Right ventricle myocardium superior (tissue), 1 donor: ENCODE results near the gene CTIF. TPM values are rescaled to one million over a fixed set of nuclear protein-coding genes. Genes with fewer than 3 reads are reported as not detected.
A peak's percentile ranks its signal among the peaks of the same experiment; 100 is the strongest.

Source experiments
- ATAC-seq: fragments of 200-7000 bp; cut with Tn5 transposase; one replicate; pipeline ENCODE4 v1.9.1; 2020; ENCODE audit warnings: mild to moderate bottlenecking; ENCODE audit not compliant: poor library complexity
- DNase-seq: peaks from one replicate; pipeline ENCODE4 v3.0.0-alpha.2; 2020
- intact Hi-C: fragments of 100-400 bp; cut with DNase I; formaldehyde crosslinking; loops from one replicate; pipeline ENCODE4 v1.11.2; 2022
- total RNA-seq: library from RNA; stranded (reverse); fragmentation: NEBNext Ultra II Directional; extraction: Animal tissue kit (Norgen Biotek cat#: 25700); gene quantifications from one replicate; pipeline ENCODE4 v1.2.1, GENCODE V29; 2021
- donor health status: DM: no; HTN: yes; CAD: no; lungs with severe emphysema.

Gene CTIF
- total RNA-seq, 1 donor from 2014 or later: 54.5 TPM

- DNase-seq (no peak), ATAC-seq (no peak)
- intact Hi-C loops: loop anchor here (2.0 to 10.0 kb wide), 5 partner anchors 109 to 771 kb away; no protein-coding TSS in a partner anchor
These were observed 137.1 kb downstream of the CTIF start for GRCh38 chr18:48675912-48676311.

- no peak for ATAC-seq
- intact Hi-C loops: loop anchor here (5.0 to 10.0 kb wide), 4 partner anchors 108 to 568 kb away; no protein-coding TSS in a partner anchor
- DNase-seq: no peak
These were observed 137.5 kb downstream of the CTIF start for GRCh38 chr18:48676346-48676745.

- no peak for ATAC-seq
- intact Hi-C loops: loop anchor here (5.0 to 10.0 kb wide), 4 partner anchors 108 to 568 kb away; no protein-coding TSS in a partner anchor
- peak; percentile 86 for DNase-seq
These were observed 138.0 kb downstream of the CTIF start for GRCh38 chr18:48676756-48677368.

- intact Hi-C loops: loop anchor here (5.0 to 10.0 kb wide), 4 partner anchors 106 to 566 kb away; no protein-coding TSS in a partner anchor
- DNase-seq (no peak), ATAC-seq (no peak)
These were observed 139.6 kb downstream of the CTIF start for GRCh38 chr18:48678237-48679115.

- DNase-seq (no peak), ATAC-seq (no peak)
- intact Hi-C loops: loop anchor here (5.0 to 10.0 kb wide), 4 partner anchors 106 to 566 kb away; no protein-coding TSS in a partner anchor
These were observed 140.4 kb downstream of the CTIF start for GRCh38 chr18:48679236-48679635.

GRCh38 chr18:48680339-48681250 is 141.8 kb downstream of the CTIF start:
- intact Hi-C loops: loop anchor here (5.0 kb wide), 1 partner anchor 272 kb away; the partner anchor contains the start of gene SMAD7
- DNase-seq (peak; percentile 89), ATAC-seq (peak; percentile 88)

- ATAC-seq (no peak), DNase-seq (no peak)
- intact Hi-C loops: loop anchor here (5.0 kb wide), 1 partner anchor 270 kb away; the partner anchor contains the start of gene SMAD7
These were observed 143.9 kb downstream of the CTIF start for GRCh38 chr18:48682768-48683167.

GRCh38 chr18:48683197-48683596 is 144.4 kb downstream of the CTIF start:
- intact Hi-C loops: loop anchor here (5.0 kb wide), 1 partner anchor 269 kb away; the partner anchor contains the start of gene SMAD7
- ATAC-seq: no peak
- DNase-seq: no peak

- DNase-seq (peak; percentile 40), ATAC-seq (no peak)
- intact Hi-C loops: loop anchor here (5.0 kb wide), 1 partner anchor 269 kb away; the partner anchor contains the start of gene SMAD7
These were observed 144.8 kb downstream of the CTIF start for GRCh38 chr18:48683661-48684060.

- ATAC-seq: no peak
- DNase-seq: no peak
- intact Hi-C loops: no loop called here
These were observed 148.7 kb downstream of the CTIF start for GRCh38 chr18:48687346-48688042.

GRCh38 chr18:48688961-48689360 is 150.1 kb downstream of the CTIF start:
- intact Hi-C loops: no loop called here
- DNase-seq (no peak), ATAC-seq (no peak)

- DNase-seq: no peak
- intact Hi-C loops: no loop called here
- ATAC-seq: no peak
These were observed 150.7 kb downstream of the CTIF start for GRCh38 chr18:48689548-48689947.

- intact Hi-C loops: no loop called here
- ATAC-seq (no peak), DNase-seq (no peak)
These were observed 151.7 kb downstream of the CTIF start for GRCh38 chr18:48690494-48690893.

- ATAC-seq: peak; percentile 53
- DNase-seq: no peak
- intact Hi-C loops: no loop called here
These were observed 154.2 kb downstream of the CTIF start for GRCh38 chr18:48693006-48693405.

- DNase-seq: no peak
- intact Hi-C loops: no loop called here
- ATAC-seq: no peak
These were observed 154.9 kb downstream of the CTIF start for GRCh38 chr18:48693625-48694262.

- ATAC-seq: no peak
- no peak for DNase-seq
- intact Hi-C loops: no loop called here
These were observed 155.5 kb downstream of the CTIF start for GRCh38 chr18:48694295-48694694.

GRCh38 chr18:48695671-48696070 is 156.8 kb downstream of the CTIF start:
- DNase-seq (no peak), ATAC-seq (no peak)
- intact Hi-C loops: no loop called here
